DMS79 (cell line): Measurements from ENCODE around the gene FADS6.
"Not testable (repeated sequence)": the region's sequence is repeated elsewhere in the genome, so short reads cannot be mapped to it uniquely, and the experiment has no call there.

Experiments used
- DNase-seq: peaks from one replicate; lab custom pipeline; 2025; lab: John Stamatoyannopoulos, UW

FADS6 gene

DNA sequence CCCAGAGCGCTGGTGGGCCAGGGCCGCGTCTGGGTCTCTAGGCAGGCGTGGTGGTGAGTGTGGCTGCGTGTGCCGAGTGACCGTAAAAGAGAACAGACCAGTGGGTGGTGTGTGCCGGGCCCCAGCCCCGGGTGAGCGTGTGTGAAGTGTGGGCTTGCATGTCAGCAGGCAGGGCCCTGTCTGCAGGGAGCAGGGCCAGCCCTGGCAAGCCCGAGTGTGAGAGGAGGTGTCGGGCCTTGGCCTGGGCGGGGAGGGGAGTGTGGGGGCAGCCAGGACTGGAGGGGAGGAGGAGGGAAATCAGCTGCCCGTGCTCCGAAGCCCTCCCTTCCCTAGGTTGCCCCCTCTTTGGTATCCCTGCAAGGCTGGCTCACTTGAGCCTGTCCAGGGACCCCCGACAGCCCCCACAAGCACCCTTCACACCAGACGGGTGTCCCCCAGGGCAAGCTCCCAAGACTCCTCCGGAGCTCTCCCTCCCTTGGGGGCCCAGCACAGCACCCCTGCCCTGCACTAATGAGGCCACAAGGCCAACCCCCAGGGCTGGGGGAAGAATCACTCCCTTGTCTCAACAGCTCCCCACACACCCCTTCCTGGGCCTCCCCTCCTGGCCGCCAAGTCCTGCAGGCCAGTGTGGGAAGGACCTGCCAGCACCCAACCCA, 27.7 kb upstream of the FADS6 start:
- DNase-seq: no peak

DNA sequence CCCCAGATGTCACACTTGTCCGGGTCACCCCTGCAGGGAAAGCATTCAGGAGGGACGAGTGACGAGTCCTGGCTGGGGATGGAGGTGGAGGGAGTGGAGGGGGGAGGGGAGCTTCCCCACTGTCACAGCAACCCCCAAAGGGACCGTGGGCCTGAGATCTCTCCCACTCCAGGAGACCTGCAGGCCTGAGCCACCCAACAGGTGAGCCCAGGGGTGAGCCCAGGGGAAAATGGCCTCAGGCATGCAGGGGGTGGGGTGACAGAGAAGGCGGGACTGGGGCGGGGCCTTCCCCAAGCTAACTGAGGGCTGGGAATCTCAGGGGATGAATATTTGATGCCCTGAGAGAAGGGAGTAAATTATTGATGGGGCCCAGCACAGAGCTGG, 27.2 kb upstream of the FADS6 start:
- no peak for DNase-seq

- no peak for DNase-seq
Observed at GRCh38 chr17:74920306-74920620, 26.8 kb upstream of the FADS6 start.

DNA sequence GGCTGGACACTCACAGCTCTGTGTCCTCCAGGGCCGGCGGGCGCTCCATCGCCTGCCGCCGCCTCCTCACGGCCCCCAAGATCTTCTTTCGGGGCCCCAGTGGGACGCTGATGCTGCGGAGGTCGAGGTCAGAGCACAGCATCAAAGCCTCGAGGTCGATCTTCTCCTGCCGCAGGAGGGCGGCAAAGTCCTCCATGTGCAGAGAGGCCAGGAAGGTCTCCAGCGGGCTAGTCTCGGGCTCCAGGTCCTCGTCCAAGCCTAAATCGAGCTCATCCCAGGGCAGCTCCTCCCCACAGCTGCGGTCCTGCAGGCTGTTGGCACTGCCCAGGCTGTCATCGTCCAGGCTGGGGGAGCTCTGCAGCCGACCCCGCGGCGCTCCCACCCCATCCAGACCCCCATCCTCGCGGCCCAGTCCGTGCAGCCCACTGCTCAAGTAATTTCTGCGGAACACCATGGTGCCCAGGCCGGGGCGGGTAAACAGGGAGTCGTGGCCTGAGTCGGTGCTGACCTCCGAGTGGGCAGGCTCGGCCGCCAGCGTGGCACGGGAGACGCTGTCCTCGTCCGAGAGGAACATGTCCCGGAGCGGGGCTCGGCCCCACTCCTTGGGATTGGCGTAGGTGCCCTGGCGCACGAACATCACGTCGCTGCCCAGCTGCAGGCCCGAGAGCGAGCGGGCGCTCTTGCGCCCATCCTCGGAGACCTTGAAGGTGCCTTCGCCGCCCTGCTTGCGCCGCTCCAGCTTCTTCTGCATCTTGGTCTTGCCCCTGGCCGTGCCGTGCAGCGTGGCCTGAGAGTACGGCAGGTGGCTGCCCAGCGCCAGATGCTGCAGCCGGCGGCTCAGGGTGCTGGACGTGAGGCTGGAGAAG, 26.2 kb upstream of the FADS6 start:
- DNase-seq: no peak

DNA sequence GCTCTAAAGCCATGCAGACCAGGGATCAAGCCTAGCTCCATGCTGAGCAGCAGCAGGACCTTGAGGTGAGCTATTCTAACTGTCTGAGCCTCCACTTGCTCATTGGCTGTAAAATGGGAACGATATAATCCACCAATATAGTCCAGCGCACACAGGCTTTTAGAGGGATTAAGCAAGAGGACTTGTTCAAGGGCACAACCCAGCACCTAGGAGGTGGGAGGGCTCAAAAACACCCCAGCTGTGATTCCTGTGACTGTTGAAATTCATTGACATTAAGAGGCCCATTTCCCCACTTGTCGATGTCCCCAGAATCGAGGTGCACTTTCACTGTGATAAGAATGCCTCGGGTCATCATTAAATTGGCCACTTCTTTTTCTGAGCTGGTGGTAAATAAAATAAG, 25.5 kb upstream of the FADS6 start:
- no peak for DNase-seq

- DNase-seq: no peak
Observed at GRCh38 chr17:74917430-74917829, 24.0 kb upstream of the FADS6 start.

DNA sequence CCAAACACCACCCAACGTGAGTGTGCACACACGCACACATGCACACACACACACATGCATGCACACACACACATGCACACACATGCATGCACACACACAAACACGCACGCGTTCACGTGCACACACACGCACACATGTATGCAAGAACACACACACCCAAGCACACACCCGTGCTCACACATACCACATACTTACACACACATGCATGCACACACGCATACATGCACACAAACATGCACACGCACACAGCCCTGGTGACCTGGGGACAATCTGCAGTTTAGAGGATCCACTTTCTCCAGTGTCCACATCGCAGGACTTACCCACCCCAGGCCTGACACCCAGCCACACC, 23.4 kb upstream of the FADS6 start:
- DNase-seq: no peak

DNA sequence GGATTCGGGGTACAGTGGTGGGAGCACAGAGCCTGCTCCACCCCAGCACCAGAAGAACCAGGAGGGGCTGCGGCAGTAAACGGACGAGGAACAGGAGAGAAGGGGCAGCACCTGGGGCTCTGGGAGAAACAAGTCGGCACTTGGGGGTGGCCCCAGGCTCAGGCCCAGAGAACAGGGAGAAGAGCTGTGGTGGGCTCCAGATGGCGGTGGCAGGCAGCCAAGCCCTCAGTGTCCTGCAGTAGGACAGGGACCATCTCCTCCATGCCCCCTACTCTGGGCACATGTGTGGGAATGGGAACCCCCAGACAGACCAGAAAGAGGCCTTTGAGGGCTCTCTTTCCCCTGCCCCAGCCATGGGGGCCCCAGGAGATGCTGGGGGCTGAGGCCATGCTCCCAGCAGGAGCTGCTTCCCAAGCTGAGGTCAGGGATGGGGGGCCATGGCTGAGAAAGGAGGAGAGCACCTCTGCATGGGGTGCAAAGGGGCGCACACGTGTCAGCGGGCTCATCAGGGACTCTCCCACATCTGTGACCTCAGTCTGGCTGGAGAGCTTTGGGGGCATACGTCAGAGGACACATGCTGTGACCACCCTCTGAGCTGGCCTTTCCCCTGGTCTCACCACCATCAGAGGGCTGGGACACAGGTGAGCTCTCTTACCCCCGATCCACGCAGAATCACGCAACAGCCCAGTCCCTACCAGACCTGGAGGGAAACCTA, 22.9 kb upstream of the FADS6 start:
- DNase-seq: no peak

DNA sequence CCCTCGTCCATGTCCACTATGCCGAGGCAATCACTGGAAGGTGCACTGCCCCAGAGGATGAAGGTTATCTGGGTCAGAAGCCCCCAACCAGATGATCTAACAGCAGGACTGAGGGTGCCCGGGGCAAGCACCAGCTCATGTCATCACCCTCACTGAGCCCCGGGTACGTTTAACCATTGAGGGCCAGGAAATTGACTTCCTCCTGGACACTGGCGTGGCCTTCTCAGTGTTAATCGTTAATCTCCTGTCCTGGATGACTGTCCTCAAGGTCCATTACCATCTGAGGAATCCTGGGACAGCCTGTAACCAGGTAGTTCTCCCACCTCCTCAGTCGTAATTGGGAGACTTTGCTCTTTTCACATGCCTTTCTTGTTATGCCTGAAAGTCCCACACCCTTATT, 18.0 kb upstream of the FADS6 start:
- not testable (repeated sequence) for DNase-seq

GRCh38 chr17:74909097-74909496, 15.7 kb upstream of the FADS6 start:
- DNase-seq: not testable (repeated sequence)

- DNase-seq: no peak
Observed at GRCh38 chr17:74907012-74907411, 13.6 kb upstream of the FADS6 start.

GRCh38 chr17:74906214-74906793, 12.9 kb upstream of the FADS6 start:
- DNase-seq: not testable (repeated sequence)

GRCh38 chr17:74904687-74905409, 11.4 kb upstream of the FADS6 start:
- DNase-seq: no peak

DNA sequence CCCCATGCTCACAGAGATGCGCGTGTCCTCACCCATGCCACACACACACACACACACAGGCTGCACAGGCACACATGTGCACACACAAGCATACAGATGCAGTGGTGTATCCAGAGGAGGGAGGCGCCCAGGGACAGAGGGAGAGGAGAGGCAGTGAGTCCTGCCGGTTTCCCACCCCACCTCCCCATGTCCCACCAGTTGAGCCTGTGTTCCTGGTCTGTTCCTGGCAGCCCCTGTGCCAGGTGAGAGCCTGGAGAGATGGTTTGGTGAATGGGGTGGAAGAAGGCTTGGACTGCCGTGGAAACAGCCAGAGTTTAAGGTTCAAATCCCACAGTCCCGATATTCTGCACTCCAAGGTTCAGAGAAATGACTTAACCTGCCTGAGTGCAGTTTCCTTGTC, 10.2 kb upstream of the FADS6 start:
- DNase-seq: no peak

DNA sequence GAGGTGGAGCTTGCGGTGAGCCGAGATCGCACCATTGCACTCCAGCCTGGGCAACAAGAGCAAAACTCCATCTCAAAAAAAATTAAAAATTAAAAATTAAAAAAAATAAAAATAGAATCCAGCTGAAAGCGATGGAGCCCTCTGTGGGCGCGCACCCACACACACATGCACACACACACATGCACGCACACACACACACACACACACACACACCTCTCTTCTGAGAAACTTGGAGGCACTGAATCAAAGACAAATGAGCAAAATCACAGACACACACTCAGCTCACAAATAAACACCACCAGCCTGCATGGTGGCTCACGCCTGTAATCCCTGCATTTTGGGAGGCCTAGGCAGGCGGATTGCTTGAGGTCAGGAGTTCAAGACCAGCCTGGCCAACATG, 9.6 kb upstream of the FADS6 start:
- DNase-seq: no peak

DNA sequence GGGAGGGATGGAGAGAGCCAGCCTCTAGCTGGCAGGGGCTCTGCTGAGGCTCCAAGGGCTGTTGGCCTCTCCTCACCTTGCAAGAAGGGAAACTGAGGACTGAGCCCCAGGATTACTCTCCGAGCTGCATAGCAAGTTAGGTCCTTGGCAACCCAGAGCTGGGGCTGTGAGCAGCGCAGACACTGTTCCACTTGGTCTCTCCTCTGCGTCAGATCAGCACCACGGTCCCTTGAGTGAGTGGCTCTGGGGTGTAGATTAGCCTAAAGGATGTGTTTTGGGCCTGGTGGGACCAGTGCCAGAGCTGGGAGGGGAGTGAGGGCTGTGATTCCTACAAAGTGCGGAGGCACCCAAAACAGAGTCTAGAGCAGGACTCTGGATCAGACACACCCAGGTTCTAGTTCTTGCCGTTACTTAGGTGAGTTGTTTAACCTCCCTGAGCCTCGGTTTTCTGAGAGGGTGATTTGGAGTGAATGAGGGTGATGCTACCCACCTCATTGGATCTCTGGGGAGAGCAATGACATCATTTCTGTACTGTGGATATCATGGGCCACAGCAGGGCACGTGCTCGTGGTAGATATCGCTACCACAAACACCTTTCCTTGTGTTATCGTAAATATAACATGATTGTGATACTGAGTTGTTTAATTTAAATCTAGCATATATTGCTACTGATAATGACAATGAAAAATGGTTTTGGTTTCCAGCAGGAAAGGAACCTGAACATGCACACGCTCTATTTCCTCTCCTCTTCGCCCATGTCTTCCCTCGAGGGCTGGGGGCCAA, 8.1 kb upstream of the FADS6 start:
- no peak for DNase-seq

GRCh38 chr17:74900208-74900607, 6.8 kb upstream of the FADS6 start:
- DNase-seq: no peak

DNA sequence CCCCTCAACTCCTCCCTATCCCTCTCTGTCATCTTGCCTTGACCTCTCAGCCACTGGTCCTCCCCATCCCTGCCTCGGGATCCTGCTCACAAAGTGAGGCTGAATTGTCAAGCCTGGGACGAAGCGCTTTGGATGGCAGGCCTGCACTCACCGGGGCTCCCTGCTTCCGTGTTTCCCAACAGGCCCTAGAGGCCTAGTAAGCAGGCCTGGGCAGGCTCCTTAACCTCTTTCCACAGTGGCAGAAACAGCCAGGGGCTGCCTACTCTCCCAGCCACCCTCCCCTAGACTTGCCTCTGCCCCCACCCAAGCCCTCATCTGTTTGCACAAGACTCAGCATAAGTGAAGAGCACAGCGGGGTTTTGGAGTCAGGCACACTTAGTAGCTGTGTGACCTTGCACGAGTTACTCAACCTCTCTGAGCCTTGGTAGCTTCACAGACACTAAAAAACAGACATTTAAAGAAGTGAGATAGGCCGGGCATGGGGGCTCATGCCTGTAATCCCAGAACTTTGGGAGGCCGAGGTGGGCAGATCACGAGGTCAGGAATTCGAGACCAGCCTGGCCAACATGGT, 5.0 kb upstream of the FADS6 start:
- DNase-seq: no peak

DNA sequence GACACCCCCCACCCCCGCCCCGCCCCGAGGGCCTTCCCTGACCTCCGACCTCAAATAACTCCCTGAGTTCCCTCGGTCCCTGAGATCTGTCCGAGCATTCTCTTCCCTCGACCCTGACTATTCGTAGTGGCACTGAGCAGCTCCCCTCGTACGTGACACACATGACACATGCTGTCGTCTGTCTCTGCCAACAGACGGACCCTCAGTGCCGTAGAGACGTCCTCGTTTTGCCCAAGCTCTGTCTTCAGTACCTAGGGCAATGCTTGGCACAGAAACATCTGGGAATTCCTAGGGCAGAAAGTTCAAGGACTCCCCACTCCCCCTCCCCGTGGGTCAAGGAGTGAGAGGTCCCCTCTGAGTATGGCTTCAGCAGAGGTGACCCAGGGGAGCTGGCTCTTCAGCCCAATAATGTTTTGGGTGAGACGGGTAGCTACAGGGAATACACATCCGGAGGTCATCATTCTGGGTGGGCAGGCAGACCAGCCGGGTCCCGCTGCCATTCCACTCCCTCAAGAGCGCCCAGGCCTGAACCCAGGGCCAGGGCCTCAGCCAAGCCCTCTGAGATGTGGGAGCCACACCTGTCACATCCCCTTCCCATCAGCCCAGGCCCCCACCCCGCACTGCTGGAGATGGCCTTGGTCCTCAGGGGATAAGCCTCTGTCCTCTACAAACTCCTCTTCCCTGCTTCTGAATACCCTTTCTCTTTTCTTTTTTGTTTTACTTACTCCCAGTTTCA, 671 bp upstream of the FADS6 start:
- no peak for DNase-seq
